PC-9 (cell line): ENCODE data around the gene CUL3. TPM values are rescaled to one million over a fixed set of nuclear protein-coding genes. Genes with fewer than 3 reads are reported as not detected.

Experiments used
- BruUV-seq: library from RNA; stranded (reverse); fragments of 400-500 nt; replicated peaks from 2 replicates; lab custom pipeline; 2021; lab: Mats Ljungman, UMichigan
- CTCF ChIA-PET: fragments of 300-600 bp; sonication (Branson Sonifier 250); formaldehyde crosslinking; loops from one replicate; lab custom pipeline; 2022; ENCODE audit warnings: antibody characterized with exemption; lab: Charles Lee
- POLR2A ChIA-PET: fragments of 300-600 bp; sonication (Branson Sonifier 250); formaldehyde crosslinking; loops from one replicate; lab custom pipeline; 2022; ENCODE audit warnings: antibody characterized with exemption; ENCODE audit not compliant: unreplicated experiment; lab: Charles Lee
- DNase-seq, 2 experiments: peaks; one replicate each; pipeline versions ENCODE4 v3.0.0 to v3.0.0-alpha.2; 2015 to 2022; ENCODE audit warnings: mixed read lengths in 1 of 2
- H2AFZ ChIP-seq: fragments of 200-600 bp; sonication (generic); 2 replicates; pipeline ENCODE4 v1.8.1; 2017; ENCODE audit warnings: antibody characterized with exemption
- H3F3A ChIP-seq: fragments of 200-600 bp; sonication (generic); 2 replicates; pipeline ENCODE4 v1.8.1; 2017; ENCODE audit warnings: antibody characterized with exemption, mild to moderate bottlenecking, low read depth; ENCODE audit not compliant: insufficient read depth
- H3K27ac ChIP-seq: fragments of 200-600 bp; sonication (generic); 2 replicates; pipeline ENCODE4 v1.6.1; 2016; ENCODE audit warnings: mixed run types
- H3K27me3 ChIP-seq: fragments of 200-600 bp; sonication (generic); 2 replicates; pipeline ENCODE4 v1.6.1; 2016; ENCODE audit warnings: low read depth, mixed run types; ENCODE audit not compliant: insufficient read depth
- H3K36me3 ChIP-seq: fragments of 200-600 bp; sonication (generic); 2 replicates; pipeline ENCODE4 v1.6.1; 2016; ENCODE audit warnings: low read depth, mixed run types
- H3K4me1 ChIP-seq: fragments of 200-600 bp; sonication (generic); replicated peaks from 2 replicates; pipeline ENCODE4 v1.6.1; 2016; ENCODE audit warnings: mixed run types; ENCODE audit not compliant: insufficient read depth
- H3K4me2 ChIP-seq: fragments of 200-600 bp; sonication (generic); 2 replicates; pipeline ENCODE4 v1.6.1; 2017; ENCODE audit warnings: mixed run types
- H3K4me3 ChIP-seq: fragments of 200-600 bp; sonication (generic); 2 replicates; pipeline ENCODE4 v1.6.1; 2016; ENCODE audit warnings: mixed run types
- H3K79me2 ChIP-seq: fragments of 200-600 bp; sonication (generic); 2 replicates; pipeline ENCODE4 v1.6.1; 2017; ENCODE audit warnings: low read depth, mixed run types
- H3K9me2 ChIP-seq: fragments of 200-600 bp; sonication (generic); 2 replicates; pipeline ENCODE4 v1.8.1; 2017; ENCODE audit warnings: mild to moderate bottlenecking; ENCODE audit not compliant: insufficient read depth
- H3K9me3 ChIP-seq: fragments of 200-600 bp; sonication (generic); 2 replicates; pipeline ENCODE4 v1.8.1; 2016; ENCODE audit warnings: low read depth; ENCODE audit not compliant: insufficient read depth
- H4K20me1 ChIP-seq: fragments of 200-600 bp; sonication (generic); 2 replicates; pipeline ENCODE4 v1.8.1; 2017; ENCODE audit not compliant: insufficient read depth
- EZH2 ChIP-seq: fragments of 200-600 bp; sonication (generic); IDR thresholded peaks from 2 replicates; pipeline ENCODE4 v1.8.0; 2017; ENCODE audit warnings: antibody characterized with exemption, low read depth
- intact Hi-C: fragments of 100-400 bp; cut with micrococcal nuclease; formaldehyde crosslinking; loops from one replicate; pipeline ENCODE4 v1.10.0; 2022; ENCODE audit not compliant: unreplicated experiment
- total RNA-seq: library from RNA; stranded (reverse); gene quantifications from 2 replicates; pipeline ENCODE4 v1.2.3, GENCODE V29; 2021
- TF ChIP-seq, protein P1 (sequence below): fragments of 200-600 bp; sonication (generic); conservative IDR thresholded peaks from 2 replicates; pipeline ENCODE4 v1.6.1; 2017; ENCODE audit warnings: mixed run types, antibody characterized with exemption, mild to moderate bottlenecking, moderate library complexity

CUL3 gene
- total RNA-seq, 1 experiment from 2014 or later = 200 TPM

DNA sequence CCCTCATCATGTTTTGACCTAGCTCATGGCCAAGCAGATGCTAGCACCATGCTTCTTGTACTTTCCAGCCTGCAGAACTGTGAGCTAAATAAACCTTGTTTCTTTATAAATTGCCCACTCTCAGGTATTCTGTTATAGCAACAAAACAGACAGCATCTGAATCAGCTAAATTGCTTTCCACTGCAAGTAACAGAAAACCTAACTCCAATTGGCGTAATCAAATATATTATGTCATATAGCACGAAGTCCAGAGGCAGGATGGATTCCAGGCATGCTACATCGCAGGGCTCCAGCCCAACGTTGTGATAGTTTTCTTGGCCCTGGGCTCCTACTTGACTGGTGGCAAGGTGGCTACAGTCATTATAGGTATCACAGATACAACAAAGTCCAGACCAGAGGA lies 10.4 kb upstream of the CUL3 start:
- H3K27ac ChIP-seq = no peak overlapping the region
- no peaks in the 10 kb centered on the region for H3K36me3 ChIP-seq
- H3K79me2 ChIP-seq = no peaks in the 10 kb centered on the region
- DNase-seq = no peak
- no TSS peak for BruUV-seq
- TF ChIP-seq EZH2 = no peak
- TF ChIP-seq, protein P1, sequence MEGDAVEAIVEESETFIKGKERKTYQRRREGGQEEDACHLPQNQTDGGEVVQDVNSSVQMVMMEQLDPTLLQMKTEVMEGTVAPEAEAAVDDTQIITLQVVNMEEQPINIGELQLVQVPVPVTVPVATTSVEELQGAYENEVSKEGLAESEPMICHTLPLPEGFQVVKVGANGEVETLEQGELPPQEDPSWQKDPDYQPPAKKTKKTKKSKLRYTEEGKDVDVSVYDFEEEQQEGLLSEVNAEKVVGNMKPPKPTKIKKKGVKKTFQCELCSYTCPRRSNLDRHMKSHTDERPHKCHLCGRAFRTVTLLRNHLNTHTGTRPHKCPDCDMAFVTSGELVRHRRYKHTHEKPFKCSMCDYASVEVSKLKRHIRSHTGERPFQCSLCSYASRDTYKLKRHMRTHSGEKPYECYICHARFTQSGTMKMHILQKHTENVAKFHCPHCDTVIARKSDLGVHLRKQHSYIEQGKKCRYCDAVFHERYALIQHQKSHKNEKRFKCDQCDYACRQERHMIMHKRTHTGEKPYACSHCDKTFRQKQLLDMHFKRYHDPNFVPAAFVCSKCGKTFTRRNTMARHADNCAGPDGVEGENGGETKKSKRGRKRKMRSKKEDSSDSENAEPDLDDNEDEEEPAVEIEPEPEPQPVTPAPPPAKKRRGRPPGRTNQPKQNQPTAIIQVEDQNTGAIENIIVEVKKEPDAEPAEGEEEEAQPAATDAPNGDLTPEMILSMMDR = no peak
- CTCF ChIA-PET = interaction anchor here (0.7 kb wide), 1 partner anchor 97 kb away, joined by 3 read pairs; no protein-coding TSS in a partner anchor
- peaks cover 30% of the 10 kb centered on the region for H3F3A ChIP-seq
- no peaks in the 10 kb centered on the region for H4K20me1 ChIP-seq
- intact Hi-C loops = no loop called here
- H3K27me3 ChIP-seq = no peaks in the 10 kb centered on the region
- H3K9me3 ChIP-seq = no peaks in the 10 kb centered on the region
- H2AFZ ChIP-seq = no peak overlapping the region
- no peaks in the 10 kb centered on the region for H3K9me2 ChIP-seq
- POLR2A ChIA-PET = no interaction called here
- H3K4me2 ChIP-seq = no peak overlapping the region
- peaks cover 33% of the 10 kb centered on the region for H3K4me1 ChIP-seq
- no peak overlapping the region for H3K4me3 ChIP-seq

GRCh38 chr2:224594840-224595239 lies 9.7 kb upstream of the CUL3 start:
- H3K4me2 ChIP-seq = no peak overlapping the region
- no peaks in the 10 kb centered on the region for H3K79me2 ChIP-seq
- H3K27ac ChIP-seq = no peak overlapping the region
- H3K27me3 ChIP-seq = no peaks in the 10 kb centered on the region
- no peaks in the 10 kb centered on the region for H3K9me3 ChIP-seq
- H2AFZ ChIP-seq = no peak overlapping the region
- BruUV-seq = no TSS peak
- H4K20me1 ChIP-seq = no peaks in the 10 kb centered on the region
- no peak for TF ChIP-seq EZH2
- TF ChIP-seq, protein P1 = no peak
- no peaks in the 10 kb centered on the region for H3K9me2 ChIP-seq
- DNase-seq = peak in 1 of 2 experiments; percentile 20
- H3K36me3 ChIP-seq = no peaks in the 10 kb centered on the region
- intact Hi-C loops = no loop called here
- H3K4me3 ChIP-seq = no peak overlapping the region
- ChIA-PET POLR2A (no interaction called here), CTCF (no interaction called here)
- peaks cover 26% of the 10 kb centered on the region for H3K4me1 ChIP-seq
- peaks cover 28% of the 10 kb centered on the region for H3F3A ChIP-seq

DNA sequence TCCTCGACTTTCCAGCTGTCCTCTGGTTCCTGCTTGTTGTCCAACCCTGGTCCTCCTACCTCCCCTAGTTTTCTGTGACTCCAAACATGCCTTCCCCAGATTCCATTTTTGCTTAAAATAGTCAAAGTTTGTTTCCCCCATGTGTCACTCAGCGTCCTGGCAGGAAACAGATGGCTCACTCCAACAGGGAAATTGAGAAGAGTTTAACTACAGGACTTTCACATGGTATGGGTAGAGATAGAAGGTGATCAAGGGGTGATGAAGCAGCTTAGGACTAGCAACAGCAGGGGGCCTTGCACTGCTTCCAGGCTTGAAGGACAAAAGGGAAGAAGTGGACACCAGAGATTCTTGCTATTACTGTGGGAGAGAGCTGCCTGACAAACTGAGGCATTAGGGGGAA lies 6.1 kb upstream of the CUL3 start:
- no peak overlapping the region for H2AFZ ChIP-seq
- POLR2A ChIA-PET = no interaction called here
- no peaks in the 10 kb centered on the region for H3K27me3 ChIP-seq
- no peaks in the 10 kb centered on the region for H3K36me3 ChIP-seq
- H3K9me3 ChIP-seq = no peaks in the 10 kb centered on the region
- no peaks in the 10 kb centered on the region for H3K79me2 ChIP-seq
- H3K27ac ChIP-seq = no peak overlapping the region
- no peaks in the 10 kb centered on the region for H3K9me2 ChIP-seq
- DNase-seq = no peak
- no peak overlapping the region for H3K4me2 ChIP-seq
- TF ChIP-seq, protein P1 = no peak
- no peak for TF ChIP-seq EZH2
- H3K4me3 ChIP-seq = no peak overlapping the region
- no peaks in the 10 kb centered on the region for H4K20me1 ChIP-seq
- BruUV-seq = no TSS peak
- intact Hi-C loops = no loop called here
- CTCF ChIA-PET = no interaction called here
- peaks cover 4% of the 10 kb centered on the region; the same call in 1 of the 2 replicates for H3F3A ChIP-seq
- H3K4me1 ChIP-seq = peaks cover 12% of the 10 kb centered on the region
